HEK293 (cell line): ENCODE measurements around the gene POU4F1.
A peak's percentile ranks its signal among the peaks of the same experiment; 100 is the strongest.

ENCODE experiments used
- CTCF ChIA-PET: fragments of 350-600 bp; formaldehyde crosslinking; extraction: SDS; loops from one replicate; lab custom pipeline; 2021; ENCODE audit warnings: antibody characterized with exemption; lab: Yijun Ruan, JAX
- POLR2A ChIA-PET: fragments of 300-600 bp; formaldehyde crosslinking; extraction: SDS; loops from one replicate; lab custom pipeline; 2020; ENCODE audit warnings: antibody characterized with exemption, inconsistent platforms; lab: Yijun Ruan, JAX
- H3K27ac ChIP-seq: fragments of 200-500 bp; sonication (Bioruptor generic); 2 replicates; pipeline ENCODE4 v1.5.1; 2014; ENCODE audit warnings: low read depth, low read length, control low read depth, inconsistent platforms; ENCODE audit errors: extremely low read depth
- H3K36me3 ChIP-seq, 2 experiments: fragments of 200-500 bp in 1 of 2; sonication (Bioruptor generic) in 1 of 2; 1 replicate in 1 of 2; 2 replicates in 1 of 2; pipeline ENCODE4 v1.5.1; 2014 to 2017; ENCODE audit warnings: inconsistent platforms in 2 of 2, low read length in 2 of 2; ENCODE audit not compliant: control insufficient read depth in 2 of 2, insufficient read depth in 1 of 2
- H3K4me1 ChIP-seq: fragments of 200-500 bp; sonication (Bioruptor generic); 2 replicates; pipeline ENCODE4 v1.5.1; 2014; ENCODE audit warnings: mild to moderate bottlenecking, low read length, inconsistent platforms; ENCODE audit not compliant: control insufficient read depth, insufficient read depth
- H3K4me3 ChIP-seq: 2 replicates; pipeline ENCODE4 v1.5.1; 2011; ENCODE audit warnings: low read depth, mild to moderate bottlenecking, control low read depth, low read length, moderate library complexity
- H3K9me3 ChIP-seq: fragments of 200-500 bp; sonication (Bioruptor generic); 2 replicates; pipeline ENCODE4 v1.5.1; 2014; ENCODE audit warnings: low read depth, low read length, inconsistent platforms; ENCODE audit not compliant: control insufficient read depth, insufficient read depth
- GLIS2 ChIP-seq: fragments of 450-650 bp; formaldehyde crosslinking; IDR thresholded peaks from 2 replicates; pipeline ENCODE4 v1.5.1; 2016; ENCODE audit warnings: missing biosample characterization, missing genetic modification characterization
- HOXC10 ChIP-seq: sonication (generic); formaldehyde crosslinking; IDR thresholded peaks from 2 replicates; pipeline ENCODE4 v1.8.1; 2023; ENCODE audit warnings: mild to moderate bottlenecking, missing genetic modification reagents
- HOXD13 ChIP-seq: sonication (generic); formaldehyde crosslinking; IDR thresholded peaks from 2 replicates; pipeline ENCODE4 v1.8.0; 2022; ENCODE audit warnings: missing genetic modification reagents, borderline replicate concordance
- REST ChIP-seq: fragments of 450-650 bp; formaldehyde crosslinking; IDR thresholded peaks from 2 replicates; pipeline ENCODE4 v1.5.1; 2016; ENCODE audit warnings: missing biosample characterization, missing genetic modification characterization
- SP3 ChIP-seq: fragments of 450-650 bp; formaldehyde crosslinking; IDR thresholded peaks from 2 replicates; pipeline ENCODE4 v1.5.1; 2016; ENCODE audit warnings: missing biosample characterization, missing genetic modification characterization
- SP7 ChIP-seq: fragments of 450-650 bp; formaldehyde crosslinking; IDR thresholded peaks from 2 replicates; pipeline ENCODE4 v1.5.1; 2016; ENCODE audit warnings: missing biosample characterization, missing genetic modification characterization
- TRIM28 ChIP-seq: IDR thresholded peaks from 2 replicates; pipeline ENCODE4 v1.6.1; 2011; ENCODE audit warnings: low read length, control low read depth, borderline replicate concordance
- ZBTB26 ChIP-seq: fragments of 450-650 bp; formaldehyde crosslinking; optimal IDR thresholded peaks from 2 replicates; pipeline ENCODE3; 2016; ENCODE audit warnings: missing biosample characterization, mild to moderate bottlenecking, missing genetic modification characterization
- ZBTB48 ChIP-seq: fragments of 450-650 bp; formaldehyde crosslinking; IDR thresholded peaks from 2 replicates; pipeline ENCODE4 v1.5.1; 2016; ENCODE audit warnings: missing biosample characterization, missing genetic modification characterization
- ZNF121 ChIP-seq: fragments of 450-650 bp; formaldehyde crosslinking; IDR thresholded peaks from 2 replicates; pipeline ENCODE4 v1.5.1; 2016; ENCODE audit warnings: missing biosample characterization, missing genetic modification characterization
- ZNF148 ChIP-seq: fragments of 450-650 bp; formaldehyde crosslinking; IDR thresholded peaks from 2 replicates; pipeline ENCODE4 v1.5.0; 2017; ENCODE audit warnings: missing biosample characterization, missing genetic modification characterization, borderline replicate concordance
- ZNF214 ChIP-seq: fragments of 450-650 bp; formaldehyde crosslinking; IDR thresholded peaks from 2 replicates; pipeline ENCODE4 v1.5.1; 2017; ENCODE audit warnings: missing biosample characterization, mild to moderate bottlenecking, missing genetic modification characterization, borderline replicate concordance
- ZNF266 ChIP-seq: fragments of 450-650 bp; formaldehyde crosslinking; IDR thresholded peaks from 2 replicates; pipeline ENCODE4 v1.5.1; 2016; ENCODE audit warnings: missing biosample characterization, missing genetic modification characterization, low read depth
- ZNF362 ChIP-seq: fragments of 450-650 bp; formaldehyde crosslinking; IDR thresholded peaks from 2 replicates; pipeline ENCODE4 v1.5.1; 2016; ENCODE audit warnings: missing biosample characterization, missing genetic modification characterization
- ZNF48 ChIP-seq: fragments of 450-650 bp; formaldehyde crosslinking; IDR thresholded peaks from 2 replicates; pipeline ENCODE4 v1.5.1; 2016; ENCODE audit warnings: missing biosample characterization, missing genetic modification characterization
- ZNF521 ChIP-seq: fragments of 450-650 bp; formaldehyde crosslinking; IDR thresholded peaks from 2 replicates; pipeline ENCODE4 v1.5.1; 2017; ENCODE audit warnings: missing biosample characterization, mild to moderate bottlenecking, missing genetic modification characterization
- ZNF530 ChIP-seq: fragments of 450-650 bp; formaldehyde crosslinking; IDR thresholded peaks from 2 replicates; pipeline ENCODE4 v1.5.1; 2016; ENCODE audit warnings: low read depth, missing biosample characterization, missing genetic modification characterization
- ZNF555 ChIP-seq: fragments of 450-650 bp; formaldehyde crosslinking; conservative IDR thresholded peaks from 2 replicates; pipeline ENCODE4 v1.5.1; 2017; ENCODE audit warnings: missing biosample characterization, mild to moderate bottlenecking, missing genetic modification characterization, inconsistent platforms
- ZNF560 ChIP-seq: fragments of 450-650 bp; formaldehyde crosslinking; IDR thresholded peaks from 2 replicates; pipeline ENCODE4 v1.5.1; 2017; ENCODE audit warnings: missing biosample characterization, missing genetic modification characterization, borderline replicate concordance
- ZNF692 ChIP-seq: fragments of 450-650 bp; formaldehyde crosslinking; IDR thresholded peaks from 2 replicates; pipeline ENCODE4 v1.5.1; 2016; ENCODE audit warnings: missing biosample characterization, missing genetic modification characterization
- ZNF768 ChIP-seq: fragments of 450-650 bp; formaldehyde crosslinking; IDR thresholded peaks from 2 replicates; pipeline ENCODE4 v1.5.1; 2018; ENCODE audit warnings: missing biosample characterization, mild to moderate bottlenecking, missing genetic modification characterization
- ZNF777 ChIP-seq: fragments of 450-650 bp; formaldehyde crosslinking; IDR thresholded peaks from 2 replicates; pipeline ENCODE4 v1.5.1; 2017; ENCODE audit warnings: missing biosample characterization, missing genetic modification characterization, borderline replicate concordance

POU4F1 gene

GRCh38 chr13:78589206-78589605 lies 14.1 kb downstream of the POU4F1 start:
- ChIA-PET POLR2A (no interaction called here), CTCF (no interaction called here)
- no peak overlapping the region for H3K4me3 ChIP-seq

GRCh38 chr13:78587395-78587794 lies 16.0 kb downstream of the POU4F1 start:
- POLR2A ChIA-PET, result no interaction called here
- TF ChIP-seq SP3 (tag by site-specific recombination), result no peak
- no peak for TF ChIP-seq ZBTB48 (tag by site-specific recombination)
- TF ChIP-seq ZNF214 (tag by site-specific recombination), result no peak
- TF ChIP-seq ZNF121 (tag by site-specific recombination), result no peak
- no peak for TF ChIP-seq ZNF148 (tag by site-specific recombination)
- TF ChIP-seq SP7 (tag by site-specific recombination), result no peak
- TF ChIP-seq ZNF777 (tag by site-specific recombination), result no peak
- no peak for TF ChIP-seq HOXC10 (CRISPR knock-in tag)
- TF ChIP-seq ZNF692 (tag by site-specific recombination), result no peak
- TF ChIP-seq ZNF48 (tag by site-specific recombination), result no peak
- no peak for TF ChIP-seq ZNF266 (tag by site-specific recombination)
- no peak for TF ChIP-seq GLIS2
- TF ChIP-seq ZNF768 (tag by site-specific recombination), result no peak
- no peak for TF ChIP-seq ZNF530 (tag by site-specific recombination)

More at GRCh38 chr13:78589206-78589605, 14.1 kb downstream of the POU4F1 start:
- no peak overlapping the region for H3K27ac ChIP-seq
- TF ChIP-seq ZNF555 (tag by site-specific recombination) (no peak), HOXC10 (CRISPR knock-in tag) (no peak), ZBTB26 (tag by site-specific recombination) (no peak), HOXD13 (CRISPR knock-in tag) (no peak), ZNF266 (tag by site-specific recombination) (no peak), ZNF362 (tag by site-specific recombination) (no peak), ZNF560 (tag by site-specific recombination) (no peak), REST (tag by site-specific recombination) (peak; percentile 90), TRIM28 (0 out of 2 replicates have a peak, but pooled peaks have one; percentile 17), ZNF521 (tag by site-specific recombination) (no peak), ZNF530 (tag by site-specific recombination) (no peak)
- TF ChIP-seq, all 188 proteins: peak for 2
- no peaks in the 10 kb centered on the region for H3K4me1 ChIP-seq
- H3K36me3 ChIP-seq, result no peaks in the 10 kb centered on the region
- no peaks in the 10 kb centered on the region for H3K9me3 ChIP-seq

More at GRCh38 chr13:78587395-78587794, 16.0 kb downstream of the POU4F1 start:
- no peaks in the 10 kb centered on the region for H3K9me3 ChIP-seq
- CTCF ChIA-PET, result no interaction called here
- no peaks in the 10 kb centered on the region for H3K4me1 ChIP-seq
- no peak overlapping the region for H3K4me3 ChIP-seq
- no peaks in the 10 kb centered on the region for H3K36me3 ChIP-seq
- H3K27ac ChIP-seq, result no peak overlapping the region
